Mucosa of stomach (tissue), 1 donor: ENCODE data around the gene PRKN.

ENCODE experiments used
- H3K27me3 ChIP-seq: one replicate; pipeline ENCODE4 v1.7.0; 2013; ENCODE audit warnings: mild to moderate bottlenecking, low read length; ENCODE audit not compliant: control insufficient read depth, insufficient read depth
- H3K36me3 ChIP-seq: one replicate; pipeline ENCODE4 v1.7.0; 2013; ENCODE audit warnings: low read length; ENCODE audit not compliant: control insufficient read depth, insufficient read depth
- H3K4me1 ChIP-seq: one replicate; pipeline ENCODE4 v1.7.0; 2013; ENCODE audit warnings: mild to moderate bottlenecking, low read length; ENCODE audit not compliant: control insufficient read depth, insufficient read depth
- H3K4me3 ChIP-seq: one replicate; pipeline ENCODE4 v1.7.0; 2013; ENCODE audit warnings: low read length
- H3K9ac ChIP-seq: one replicate; pipeline ENCODE4 v1.7.0; 2013; ENCODE audit warnings: mild to moderate bottlenecking, low read length, moderate library complexity
- H3K9me3 ChIP-seq: one replicate; pipeline ENCODE4 v1.7.0; 2013; ENCODE audit warnings: mild to moderate bottlenecking, low read length, moderate library complexity; ENCODE audit not compliant: control insufficient read depth
- donor health status: Pancreatic carcinoma.

PRKN gene

GRCh38 chr6:162150295-162150694 lies 577.3 kb downstream of the PRKN start:
- H3K4me3 ChIP-seq = no peak overlapping the region

GRCh38 chr6:162149786-162150185 lies 577.8 kb downstream of the PRKN start:
- Histone ChIP-seq H3K9me3 (no peaks in the 10 kb centered on the region), H3K4me1 (no peaks in the 10 kb centered on the region), H3K36me3 (no peaks in the 10 kb centered on the region), H3K27me3 (no peaks in the 10 kb centered on the region), H3K4me3 (no peak overlapping the region), H3K9ac (no peak overlapping the region)

More at GRCh38 chr6:162150295-162150694, 577.3 kb downstream of the PRKN start:
- Histone ChIP-seq H3K36me3 (no peaks in the 10 kb centered on the region), H3K4me1 (no peaks in the 10 kb centered on the region), H3K9ac (no peak overlapping the region), H3K9me3 (no peaks in the 10 kb centered on the region), H3K27me3 (no peaks in the 10 kb centered on the region)

- Histone ChIP-seq H3K27me3 (no peaks in the 10 kb centered on the region), H3K36me3 (no peaks in the 10 kb centered on the region), H3K9me3 (no peaks in the 10 kb centered on the region), H3K4me3 (no peak overlapping the region), H3K9ac (no peak overlapping the region), H3K4me1 (no peaks in the 10 kb centered on the region)
Observed at GRCh38 chr6:162147805-162148204, 579.8 kb downstream of the PRKN start.

DNA sequence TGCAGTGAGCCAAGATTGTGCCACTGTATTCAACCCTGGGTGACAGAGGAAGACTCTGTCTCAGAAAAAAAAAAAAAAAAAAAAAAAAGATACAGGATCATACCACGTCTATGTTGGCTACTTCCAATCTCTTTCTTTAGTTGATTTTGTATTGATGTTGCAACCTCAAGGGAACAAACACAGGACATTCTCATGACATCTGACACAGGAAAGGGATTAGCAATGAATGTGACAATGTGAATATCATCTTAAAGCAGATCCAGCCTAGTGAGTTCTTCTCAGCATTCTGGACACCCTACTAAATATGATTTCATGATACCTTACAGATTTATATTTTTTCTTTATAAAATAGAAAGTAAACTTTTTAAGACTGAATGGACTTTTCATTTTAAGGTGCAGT lies 580.3 kb downstream of the PRKN start:
- no peak overlapping the region for H3K9ac ChIP-seq
- no peaks in the 10 kb centered on the region for H3K4me1 ChIP-seq
- H3K9me3 ChIP-seq = no peaks in the 10 kb centered on the region
- H3K4me3 ChIP-seq = no peak overlapping the region
- no peaks in the 10 kb centered on the region for H3K36me3 ChIP-seq
- H3K27me3 ChIP-seq = no peaks in the 10 kb centered on the region

DNA sequence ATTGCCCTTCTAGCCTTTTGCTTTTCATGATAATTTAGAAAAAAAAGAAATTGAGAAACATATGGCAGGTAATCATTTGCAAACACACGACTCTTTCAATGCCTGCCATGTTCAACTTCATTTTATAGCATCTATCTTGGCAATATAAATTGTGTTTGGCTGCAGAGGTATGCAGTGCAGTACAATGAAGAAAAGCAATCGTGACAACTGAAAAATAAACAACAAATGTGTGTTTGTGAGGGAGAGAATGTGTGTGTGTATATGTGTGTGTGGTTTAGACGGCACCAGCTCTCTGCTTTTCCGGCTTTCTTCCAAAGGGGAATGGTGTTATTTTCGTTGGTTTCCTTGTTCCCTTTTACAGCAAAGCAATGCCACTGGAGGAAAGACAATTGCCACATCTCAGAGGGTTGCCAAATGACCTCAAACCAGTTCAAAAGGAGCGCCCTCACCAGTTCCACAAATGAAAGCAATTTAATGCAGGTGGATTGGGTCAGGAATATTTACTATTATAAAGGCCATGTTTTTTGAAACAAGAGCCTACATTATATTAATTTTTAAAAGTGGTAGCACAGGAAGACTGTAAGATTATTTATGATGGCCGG lies 587.2 kb downstream of the PRKN start:
- Histone ChIP-seq H3K4me3 (no peak overlapping the region), H3K9ac (no peak overlapping the region), H3K36me3 (no peaks in the 10 kb centered on the region), H3K9me3 (no peaks in the 10 kb centered on the region), H3K27me3 (no peaks in the 10 kb centered on the region), H3K4me1 (no peaks in the 10 kb centered on the region)

DNA sequence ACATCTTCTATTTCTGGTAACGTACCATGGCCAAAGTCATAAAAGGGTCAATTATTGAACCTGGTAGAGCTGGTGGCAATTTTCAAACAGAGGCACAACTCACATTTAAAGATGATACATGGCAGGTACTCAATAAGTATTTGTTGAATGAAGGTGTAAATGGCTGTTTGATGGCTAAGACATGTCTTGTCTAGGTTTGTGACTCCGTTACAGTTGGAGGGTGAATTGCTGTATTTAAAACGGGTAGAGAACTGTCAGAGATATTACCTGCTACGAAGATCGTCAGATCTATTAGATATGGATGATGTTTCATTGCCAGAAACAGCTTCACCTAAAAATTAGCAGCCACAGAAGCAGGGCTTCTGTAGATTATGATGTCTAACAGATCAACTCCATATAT lies 601.9 kb downstream of the PRKN start:
- Histone ChIP-seq H3K9me3 (no peaks in the 10 kb centered on the region), H3K9ac (no peak overlapping the region), H3K4me3 (no peak overlapping the region), H3K27me3 (no peaks in the 10 kb centered on the region), H3K4me1 (no peaks in the 10 kb centered on the region), H3K36me3 (no peaks in the 10 kb centered on the region)

DNA sequence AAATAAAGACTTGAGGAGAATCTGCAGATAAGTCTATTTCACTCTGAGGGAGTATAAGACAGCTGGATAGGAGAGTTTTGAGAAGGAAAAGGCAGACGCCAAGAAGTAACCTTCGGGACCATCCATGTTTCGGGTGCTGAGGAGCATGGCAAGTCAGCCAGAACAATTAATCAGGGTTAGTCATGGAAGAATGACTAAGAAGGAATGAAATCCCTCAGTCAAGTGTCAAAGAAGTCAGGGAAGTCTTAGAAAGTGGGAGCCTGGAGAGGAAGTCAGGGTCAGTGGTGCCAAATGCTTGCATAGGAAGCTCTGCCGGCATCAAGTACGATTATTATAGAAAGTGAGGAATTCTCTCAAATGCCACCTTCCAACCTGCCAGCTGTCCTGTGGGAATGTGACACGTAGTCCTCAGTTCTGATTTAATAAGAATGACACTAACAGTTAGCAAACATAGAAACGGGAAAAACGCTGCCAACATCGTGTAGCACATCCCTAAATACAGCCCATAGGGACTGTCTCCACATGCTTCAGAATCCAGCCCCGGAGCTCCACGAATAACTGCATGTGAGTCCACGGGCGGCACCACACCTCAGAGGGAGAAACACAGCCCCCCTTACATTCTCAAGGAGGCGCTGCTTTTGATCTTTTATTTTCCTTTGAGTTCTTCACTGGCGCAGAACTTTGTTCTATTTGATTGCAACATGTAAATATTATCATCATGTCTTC lies 602.7 kb downstream of the PRKN start:
- Histone ChIP-seq H3K9ac (no peak overlapping the region), H3K36me3 (no peaks in the 10 kb centered on the region)

GRCh38 chr6:162123797-162124196 lies 603.8 kb downstream of the PRKN start:
- Histone ChIP-seq H3K4me3 (no peak overlapping the region), H3K9ac (no peak overlapping the region), H3K36me3 (no peaks in the 10 kb centered on the region), H3K27me3 (no peaks in the 10 kb centered on the region), H3K4me1 (no peaks in the 10 kb centered on the region), H3K9me3 (no peaks in the 10 kb centered on the region)

More for the DNA sequence above, 602.7 kb downstream of the PRKN start:
- H3K4me3 ChIP-seq = no peak overlapping the region
- H3K27me3 ChIP-seq = no peaks in the 10 kb centered on the region
- no peaks in the 10 kb centered on the region for H3K4me1 ChIP-seq
- no peaks in the 10 kb centered on the region for H3K9me3 ChIP-seq

- H3K4me1 ChIP-seq = no peaks in the 10 kb centered on the region
- no peak overlapping the region for H3K4me3 ChIP-seq
- no peaks in the 10 kb centered on the region for H3K36me3 ChIP-seq
- H3K9ac ChIP-seq = no peak overlapping the region
- no peaks in the 10 kb centered on the region for H3K9me3 ChIP-seq
- no peaks in the 10 kb centered on the region for H3K27me3 ChIP-seq
Observed at GRCh38 chr6:162119341-162119740, 608.2 kb downstream of the PRKN start.

- no peak overlapping the region for H3K9ac ChIP-seq
- H3K4me3 ChIP-seq = no peak overlapping the region
- H3K36me3 ChIP-seq = no peaks in the 10 kb centered on the region
- no peaks in the 10 kb centered on the region for H3K27me3 ChIP-seq
- no peaks in the 10 kb centered on the region for H3K9me3 ChIP-seq
- no peaks in the 10 kb centered on the region for H3K4me1 ChIP-seq
Observed at GRCh38 chr6:162118706-162119105, 608.9 kb downstream of the PRKN start.

GRCh38 chr6:162116902-162117525 lies 610.6 kb downstream of the PRKN start:
- Histone ChIP-seq H3K4me3 (no peak overlapping the region), H3K36me3 (no peaks in the 10 kb centered on the region), H3K4me1 (no peaks in the 10 kb centered on the region), H3K9me3 (no peaks in the 10 kb centered on the region), H3K27me3 (no peaks in the 10 kb centered on the region), H3K9ac (no peak overlapping the region)

DNA sequence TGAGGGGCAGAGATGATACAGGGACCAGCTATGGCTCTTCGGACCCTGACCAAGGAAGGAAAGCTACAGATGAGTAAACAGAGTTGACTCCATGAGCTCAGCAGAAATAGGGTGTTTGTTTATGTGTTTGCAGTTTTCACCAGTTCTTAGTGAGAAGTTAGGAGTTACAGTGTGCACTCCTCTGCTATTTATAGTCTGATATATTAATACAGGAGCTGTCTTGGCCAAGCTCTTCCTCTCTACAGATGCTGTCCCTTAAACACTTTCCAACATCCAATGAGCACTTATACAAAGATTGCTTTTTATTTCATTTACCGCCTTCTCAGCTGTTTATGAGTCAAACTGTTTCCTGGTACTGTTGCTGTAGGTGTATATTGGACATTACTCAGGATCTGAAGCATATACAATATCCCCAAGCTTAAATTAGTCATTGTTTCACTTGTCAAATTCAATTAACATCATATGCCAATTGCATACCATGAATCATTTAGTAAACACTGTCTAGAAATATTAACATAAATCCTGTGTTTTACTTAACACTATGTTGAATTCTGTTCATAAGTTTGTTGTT lies 618.0 kb downstream of the PRKN start:
- H3K9me3 ChIP-seq = no peaks in the 10 kb centered on the region
- no peaks in the 10 kb centered on the region for H3K36me3 ChIP-seq
- no peaks in the 10 kb centered on the region for H3K4me1 ChIP-seq
- no peak overlapping the region for H3K4me3 ChIP-seq
- no peaks in the 10 kb centered on the region for H3K27me3 ChIP-seq
- no peak overlapping the region for H3K9ac ChIP-seq
